HL-60/S4 (cell line): ENCODE results near the gene ZNF124.
"Not testable (repeated sequence)": the region's sequence is repeated elsewhere in the genome, so short reads cannot be mapped to it uniquely, and the experiment has no call there.

Source experiments
- in situ Hi-C: fragments of 300-500 bp; cut with MboI; formaldehyde crosslinking; loops from 2 replicates; pipeline ENCODE4 v1.14.3; 2022; ENCODE audit warnings: low sequenced_read_pairs

ZNF124 gene

DNA sequence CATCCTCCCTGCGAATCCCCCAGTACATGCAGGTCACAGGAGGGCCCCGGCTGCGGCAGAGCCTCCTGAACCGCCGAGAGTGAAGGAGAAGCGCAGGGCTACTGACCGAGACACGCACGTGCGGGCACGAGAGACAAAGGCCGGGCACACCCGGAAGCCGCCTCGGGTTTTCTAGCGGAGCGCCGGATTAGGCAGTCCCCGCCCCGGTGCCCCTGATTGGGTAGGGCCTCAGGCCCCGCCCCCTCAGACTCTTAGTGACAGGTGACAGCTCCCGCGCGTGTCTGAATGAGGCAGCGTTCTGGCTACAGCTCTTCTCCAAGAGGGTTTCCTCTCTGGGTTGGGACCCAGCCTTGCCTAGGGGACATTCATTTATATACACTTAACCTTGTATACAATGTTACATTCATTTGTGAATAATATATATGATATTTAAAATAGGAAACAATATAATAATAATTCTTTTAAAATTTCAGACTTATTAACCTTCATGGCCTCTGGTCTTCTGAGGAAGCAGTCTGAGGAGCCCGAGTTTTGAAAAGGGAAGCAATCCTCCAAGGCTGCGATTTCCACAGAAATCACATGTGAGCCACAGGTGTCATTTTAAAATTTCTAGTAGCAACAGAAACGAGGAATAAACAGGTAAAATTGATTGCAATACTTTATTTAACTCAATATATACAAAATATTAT is at the start of gene ZNF124:
Gene ZNF124, minus strand, starts transcription at position 146 of the 689 bp plus-strand sequence. Its CDS starts 143 bp downstream, at position 3.
- in situ Hi-C loops: not testable (repeated sequence)

DNA sequence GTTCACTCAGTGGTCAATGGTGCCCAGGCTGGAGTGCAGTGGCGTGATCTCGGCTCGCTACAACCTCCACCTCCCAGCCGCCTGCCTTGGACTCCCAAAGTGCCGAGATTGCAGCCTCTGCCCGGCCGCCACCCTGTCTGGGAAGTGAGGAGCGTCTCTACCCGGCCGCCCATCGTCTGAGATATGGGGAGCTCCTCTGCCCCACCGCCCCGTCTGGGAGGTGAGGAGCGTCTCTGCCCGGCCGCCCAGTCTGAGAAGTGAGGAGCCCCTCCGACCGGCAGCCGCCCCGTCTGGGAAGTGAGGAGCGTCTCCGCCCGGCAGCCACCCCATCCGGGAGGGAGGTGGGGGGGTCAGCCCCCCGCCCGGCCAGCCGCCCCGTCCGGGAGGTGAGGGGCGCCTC is 48.5 kb upstream of the ZNF124 start:
- in situ Hi-C loops: not testable (repeated sequence)

- in situ Hi-C loops: no loop called here
Measured at GRCh38 chr1:247218121-247218651, 46.4 kb upstream of the ZNF124 start.

- in situ Hi-C loops: no loop called here
Measured at GRCh38 chr1:247216261-247216660, 44.4 kb upstream of the ZNF124 start.

DNA sequence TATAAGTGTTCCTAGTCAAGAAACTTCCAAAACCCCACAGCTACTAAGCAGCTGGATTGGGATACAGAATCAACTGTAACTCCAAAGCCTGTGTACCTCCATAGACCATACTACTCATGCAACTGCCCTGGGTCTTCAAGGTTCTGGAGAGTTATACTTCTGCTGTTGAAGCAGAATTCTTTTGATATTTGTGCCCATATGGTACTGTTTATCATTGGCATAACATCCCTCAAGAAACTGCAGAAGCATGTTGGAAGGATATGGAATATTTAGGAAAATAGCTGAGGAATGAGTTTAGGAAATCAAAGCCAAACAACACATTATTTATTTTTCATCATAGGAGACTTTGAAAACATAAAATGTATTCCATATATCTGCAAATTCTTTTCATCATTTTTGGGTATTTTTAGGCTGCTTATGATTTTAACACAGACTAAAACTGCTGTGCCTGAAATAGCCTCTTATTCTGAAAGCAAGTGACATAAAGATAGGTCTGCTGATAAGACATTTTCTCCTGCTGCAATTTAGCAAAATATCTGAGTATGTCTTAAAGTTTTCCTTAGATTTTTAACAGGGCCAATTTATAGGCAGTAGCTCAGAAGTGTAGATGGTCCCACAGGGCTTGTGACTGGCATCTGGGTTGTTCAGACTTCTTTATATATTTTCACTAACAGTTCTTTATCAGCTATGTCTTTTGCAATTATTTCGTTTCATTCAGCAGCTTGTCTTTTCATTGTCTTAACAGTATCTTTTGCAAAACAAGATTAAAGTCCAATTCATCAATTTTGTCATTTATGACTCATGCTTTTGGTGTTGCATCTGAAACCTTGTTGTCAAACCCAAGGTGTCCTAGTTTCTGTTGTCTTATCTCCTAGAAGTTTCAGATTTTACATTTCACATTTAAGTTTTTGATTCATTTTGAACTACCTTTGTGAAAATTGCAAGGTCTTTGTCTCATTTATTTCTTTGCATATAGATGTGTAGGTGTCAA is 41.1 kb upstream of the ZNF124 start:
- in situ Hi-C loops: no loop called here

DNA sequence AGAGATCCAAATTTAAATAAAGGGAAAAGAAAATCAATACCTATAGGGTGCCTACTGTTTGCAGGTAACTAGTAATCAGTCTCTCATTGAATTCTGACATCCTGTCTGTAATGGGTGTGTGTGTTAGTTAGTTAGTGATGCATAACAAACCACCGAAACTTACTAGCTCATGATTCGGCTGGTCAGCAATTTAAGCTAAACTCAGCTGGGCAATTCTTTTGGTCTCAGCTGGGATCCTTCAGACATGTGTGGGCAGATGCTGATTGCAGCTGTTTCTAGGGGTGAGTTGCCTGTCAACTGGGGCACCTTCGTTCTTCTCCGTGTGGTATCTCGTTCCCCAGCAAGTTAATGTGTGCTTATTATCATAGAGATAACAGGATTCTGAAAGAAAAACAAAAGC is 40.2 kb upstream of the ZNF124 start:
- in situ Hi-C loops: no loop called here

DNA sequence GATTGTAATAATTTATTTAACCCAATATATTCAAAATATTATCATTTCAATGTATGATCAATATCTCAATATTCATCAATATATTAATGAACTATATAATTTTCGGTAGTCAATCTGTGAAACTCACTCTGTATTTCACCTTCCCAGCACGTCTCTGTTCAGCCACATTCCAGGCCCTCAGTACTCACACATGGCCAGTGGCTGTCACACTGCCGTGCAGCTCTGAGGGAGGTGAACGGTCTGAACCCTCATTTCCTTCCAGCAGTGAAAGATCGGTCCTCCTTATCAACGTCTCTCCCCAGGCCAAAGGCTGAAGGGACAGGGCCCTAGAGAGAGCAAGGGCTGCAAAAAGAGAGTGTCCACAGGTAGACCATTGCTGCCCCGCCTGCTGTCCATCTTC is 39.5 kb upstream of the ZNF124 start:
- in situ Hi-C loops: no loop called here

DNA sequence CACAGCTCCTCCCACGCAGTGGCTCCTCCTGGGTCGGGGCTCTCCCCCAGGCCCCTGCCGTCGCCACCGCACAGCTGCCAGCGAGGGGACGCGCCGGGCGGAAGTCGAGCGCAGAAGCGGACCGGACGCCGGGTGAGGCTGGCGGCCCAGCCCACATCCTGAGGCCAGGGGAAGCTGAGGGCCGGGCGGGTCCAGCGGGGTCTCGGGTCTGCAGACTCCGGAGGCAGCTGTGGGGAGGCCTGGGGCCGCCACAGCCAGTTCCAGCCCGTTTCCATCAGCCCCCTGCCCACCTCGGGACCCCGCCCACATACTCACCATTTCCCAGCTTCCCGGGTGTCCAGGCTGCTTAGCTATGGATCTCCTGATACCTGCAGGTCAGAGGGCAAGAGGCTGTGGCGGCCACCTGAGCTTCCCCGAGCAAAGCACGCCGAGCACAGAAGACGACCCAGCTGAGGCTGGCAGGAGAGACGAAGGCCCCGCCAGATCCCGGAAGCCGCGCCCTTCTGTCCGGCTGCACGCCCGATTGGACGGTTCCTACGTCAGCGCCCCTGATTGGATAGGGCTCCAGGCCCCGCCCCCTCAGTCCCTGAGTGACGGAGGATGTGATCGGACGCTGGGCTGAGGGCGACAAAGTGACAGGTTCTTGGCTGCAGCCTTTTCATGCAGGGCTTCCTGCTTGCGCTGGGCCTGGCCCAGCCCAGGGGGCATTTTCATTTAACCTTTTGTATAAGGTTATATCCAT is 38.7 kb upstream of the ZNF124 start:
- in situ Hi-C loops: no loop called here

DNA sequence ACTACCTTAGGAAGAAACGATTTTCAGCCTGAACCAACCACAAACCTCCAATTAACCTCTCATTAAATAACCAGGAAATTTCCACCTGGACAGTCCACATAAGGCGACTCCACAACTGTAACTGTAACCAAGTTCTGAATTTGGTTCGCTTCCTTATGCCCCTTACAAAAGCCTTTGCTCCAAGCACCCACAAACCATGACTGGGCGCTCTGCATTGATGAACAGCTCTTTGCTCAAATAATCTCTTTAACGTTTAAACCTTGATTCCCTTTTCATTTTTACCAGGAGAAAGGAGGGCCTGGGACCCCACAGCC is 38.2 kb upstream of the ZNF124 start:
- in situ Hi-C loops: no loop called here

GRCh38 chr1:247209396-247209795 is 37.6 kb upstream of the ZNF124 start:
- in situ Hi-C loops: no loop called here

- in situ Hi-C loops: no loop called here
Measured at GRCh38 chr1:247204177-247204647, 32.4 kb upstream of the ZNF124 start.

DNA sequence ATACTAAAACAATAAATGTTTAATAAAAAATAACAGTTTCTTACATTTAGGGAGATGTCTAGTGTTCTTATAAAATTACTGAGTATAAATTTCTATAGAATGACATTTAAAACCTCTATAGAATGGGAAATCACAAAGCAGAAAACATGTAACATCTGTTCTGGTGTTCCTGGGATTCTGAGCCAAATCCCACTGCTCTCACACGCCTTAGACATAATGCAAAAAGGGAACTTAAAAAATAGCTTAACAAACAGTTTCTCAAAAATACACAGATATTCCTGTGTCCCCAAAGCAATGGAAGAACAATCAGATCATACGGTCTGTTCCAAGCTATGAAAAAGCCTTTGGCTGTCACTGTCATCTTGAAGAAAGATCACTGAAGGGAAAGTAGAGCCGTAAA is 27.0 kb upstream of the ZNF124 start:
- in situ Hi-C loops: no loop called here

- in situ Hi-C loops: no loop called here
Measured at GRCh38 chr1:247193958-247194357, 22.1 kb upstream of the ZNF124 start.

DNA sequence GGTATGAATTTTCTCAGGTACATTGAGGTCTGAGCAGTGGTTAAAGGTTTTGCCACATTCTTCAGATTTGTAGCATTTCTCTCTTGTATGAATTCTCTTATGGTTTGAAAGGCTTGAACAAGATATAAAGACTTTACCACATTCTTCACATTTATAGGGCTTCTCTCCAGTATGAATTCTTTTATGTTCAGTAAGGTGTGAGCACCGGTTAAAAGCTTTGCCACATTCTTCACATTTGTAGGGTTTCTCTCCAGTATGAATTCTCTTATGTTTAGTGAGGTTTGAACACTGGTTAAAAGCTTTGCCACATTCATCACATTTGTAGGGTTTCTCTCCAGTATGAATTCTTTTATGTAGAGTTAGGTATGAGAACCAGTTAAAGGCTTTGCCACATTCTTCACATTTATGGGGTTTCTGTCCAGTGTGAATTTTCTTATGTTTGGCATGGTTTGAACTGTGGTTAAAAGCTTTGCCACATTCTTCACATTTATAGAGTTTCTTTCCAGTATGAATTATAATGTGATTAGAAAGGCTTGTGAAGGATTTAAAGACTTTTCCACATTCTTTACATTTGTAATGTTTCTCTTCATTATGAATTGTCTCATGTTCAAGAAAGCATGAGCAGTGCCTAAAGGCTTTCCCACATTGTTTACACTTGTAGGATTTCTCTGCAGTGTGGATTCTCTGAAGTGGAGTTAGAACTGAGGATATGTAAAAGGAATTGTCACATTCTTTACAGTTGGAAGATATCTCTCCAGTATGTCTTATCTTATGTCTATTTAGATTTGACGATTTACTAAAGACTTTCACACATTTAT is 18.4 kb upstream of the ZNF124 start:
- in situ Hi-C loops: no loop called here

DNA sequence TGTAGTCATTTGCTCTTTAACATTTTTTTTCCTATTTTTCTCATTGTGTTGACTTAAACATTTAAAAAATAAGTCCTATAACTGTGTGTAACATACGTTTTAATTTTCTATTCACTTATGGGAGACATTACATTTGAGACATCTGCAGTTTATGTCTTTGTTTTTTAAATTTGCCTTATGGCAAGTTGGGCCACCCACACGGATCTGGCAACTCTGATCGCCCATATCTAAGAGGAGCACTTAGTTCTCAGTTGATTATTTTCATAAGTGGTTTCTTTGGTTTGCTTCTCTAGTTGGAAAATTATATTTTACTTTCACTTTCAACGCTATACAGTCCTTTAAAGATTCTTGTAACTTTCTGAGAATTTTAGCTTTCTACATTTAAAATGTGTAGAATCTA is 13.8 kb upstream of the ZNF124 start:
- in situ Hi-C loops: no loop called here

DNA sequence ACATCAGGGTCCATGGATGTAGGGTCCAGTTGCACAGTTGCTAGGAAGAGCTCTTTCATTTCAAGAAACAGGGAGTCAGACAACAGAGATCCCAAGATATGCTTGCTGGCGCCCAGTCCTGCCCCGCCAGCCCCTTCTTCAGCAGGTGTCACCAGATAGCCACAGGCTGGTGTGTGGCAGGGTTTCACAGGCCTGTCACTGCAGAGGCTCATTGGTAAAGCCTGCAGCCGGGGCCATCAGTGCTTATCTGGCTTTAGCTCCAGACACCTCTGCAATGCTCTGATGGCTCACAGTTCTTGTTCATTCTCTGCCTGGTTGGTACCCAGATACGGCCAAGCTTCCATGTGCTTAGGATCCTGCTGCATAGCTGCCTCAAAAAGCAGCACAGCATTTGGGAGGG is 12.4 kb upstream of the ZNF124 start:
- in situ Hi-C loops: no loop called here

- in situ Hi-C loops: no loop called here
Measured at GRCh38 chr1:247182994-247183393, 11.2 kb upstream of the ZNF124 start.

- in situ Hi-C loops: no loop called here
Measured at GRCh38 chr1:247180581-247180980, 8.8 kb upstream of the ZNF124 start.

- in situ Hi-C loops: no loop called here
Measured at GRCh38 chr1:247177755-247178154, 5.9 kb upstream of the ZNF124 start.

DNA sequence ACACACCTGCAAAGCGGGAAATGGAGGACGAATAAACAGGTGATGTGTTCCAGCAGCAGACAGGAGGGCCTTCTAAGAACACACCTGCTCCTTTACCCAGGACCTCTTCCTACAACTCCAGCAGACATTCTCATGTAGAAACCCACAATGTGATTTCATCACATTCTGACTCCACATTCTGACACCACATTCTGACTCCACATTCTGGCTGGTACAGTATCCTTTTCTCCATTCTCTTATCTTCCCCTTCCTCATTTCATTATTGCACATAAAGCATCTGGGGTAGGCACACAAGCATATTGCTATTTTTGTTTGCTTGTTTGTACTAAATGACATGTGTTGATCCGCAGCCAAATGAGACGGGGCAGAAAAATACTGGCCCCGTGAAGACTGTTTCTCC is 3.6 kb upstream of the ZNF124 start:
- in situ Hi-C loops: no loop called here
